Activated CD8-positive, alpha-beta memory T cell treated with anti-CD3 and anti-CD28 coated beads, Interleukin-2, amount 50 U/mL, for 24 hours (primary cell): ENCODE data around the gene PHYKPL.
"Not testable (repeated sequence)": the region's sequence is repeated elsewhere in the genome, so short reads cannot be mapped to it uniquely, and the experiment has no call there.

Source experiments
- DNase-seq: peaks from one replicate; pipeline ENCODE4 v3.0.0-alpha.2; 2020; ENCODE audit errors: extremely low read depth

The PHYKPL gene

DNA sequence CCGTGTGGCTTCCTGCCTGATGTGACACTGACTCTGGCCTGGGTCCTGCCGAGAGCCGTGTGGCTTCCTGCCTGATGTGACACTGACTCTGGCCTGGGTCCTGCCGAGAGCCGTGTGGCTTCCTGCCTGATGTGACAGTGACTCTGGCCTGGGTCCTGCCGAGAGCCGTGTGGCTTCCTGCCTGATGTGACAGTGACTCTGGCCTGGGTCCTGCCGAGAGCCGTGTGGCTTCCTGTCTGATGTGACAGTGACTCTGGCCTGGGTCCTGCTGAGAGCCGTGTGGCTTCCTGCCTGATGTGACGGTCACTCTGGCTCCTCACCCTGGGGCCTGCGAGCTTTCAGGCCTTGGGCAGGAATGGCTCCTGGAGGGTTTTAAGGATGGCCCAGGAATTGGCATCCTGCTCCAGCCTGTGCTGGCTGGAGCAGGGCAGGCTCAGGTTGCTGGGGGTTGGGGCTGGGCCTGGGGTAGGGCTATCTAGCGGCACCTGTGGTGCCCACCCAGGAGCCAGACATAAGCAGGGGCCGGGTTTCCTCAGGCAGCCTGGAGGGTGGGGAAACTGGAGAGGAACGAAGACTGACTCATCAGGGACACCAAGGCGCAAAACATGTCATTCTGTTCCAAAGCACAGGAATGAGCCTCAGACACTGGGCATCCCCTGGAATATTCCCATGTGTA, 7.2 kb upstream of the PHYKPL start:
- DNase-seq: not testable (repeated sequence)

DNA sequence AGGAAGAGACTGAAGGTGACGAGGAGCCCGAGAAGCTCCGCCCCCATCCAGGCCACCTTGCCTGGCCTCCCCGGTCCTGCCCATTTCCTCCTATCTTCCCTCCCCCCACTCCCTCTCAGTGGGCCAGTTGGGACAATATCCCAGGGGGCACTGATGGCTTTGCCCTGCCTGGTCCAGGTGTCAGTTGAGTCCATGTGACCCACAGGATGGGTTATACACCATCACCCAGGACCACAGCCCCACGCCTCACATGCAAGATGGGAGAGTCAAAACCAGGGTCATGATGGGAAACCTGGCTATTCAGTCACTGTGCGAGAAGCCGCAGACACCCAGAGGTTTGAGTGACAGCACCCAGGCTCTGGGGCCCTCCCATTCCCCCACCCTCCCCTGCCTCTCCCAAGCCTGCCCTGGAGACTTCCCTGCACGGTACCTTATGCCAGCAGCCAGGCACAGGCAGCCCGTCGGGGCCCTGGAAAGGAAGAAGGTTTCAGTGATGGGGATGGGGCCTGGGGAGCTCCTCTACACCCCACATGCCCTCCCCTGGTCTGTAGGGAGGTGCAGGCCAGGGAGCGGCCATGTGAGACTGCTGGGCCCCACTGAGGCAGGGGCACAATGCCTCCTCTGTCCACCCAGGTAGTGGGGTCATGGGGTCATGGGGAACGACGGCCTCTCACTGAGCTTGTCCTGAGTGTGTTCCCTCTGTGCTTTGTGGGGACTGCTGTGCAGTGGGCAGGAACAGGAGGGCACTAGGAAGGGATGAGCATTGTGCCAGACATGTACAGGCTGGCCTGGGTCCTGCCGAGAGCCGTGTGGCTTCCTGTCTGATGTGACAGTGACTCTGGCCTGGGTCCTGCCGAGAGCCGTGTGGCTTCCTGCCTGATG, 6.3 kb upstream of the PHYKPL start:
- DNase-seq: no peak

DNA sequence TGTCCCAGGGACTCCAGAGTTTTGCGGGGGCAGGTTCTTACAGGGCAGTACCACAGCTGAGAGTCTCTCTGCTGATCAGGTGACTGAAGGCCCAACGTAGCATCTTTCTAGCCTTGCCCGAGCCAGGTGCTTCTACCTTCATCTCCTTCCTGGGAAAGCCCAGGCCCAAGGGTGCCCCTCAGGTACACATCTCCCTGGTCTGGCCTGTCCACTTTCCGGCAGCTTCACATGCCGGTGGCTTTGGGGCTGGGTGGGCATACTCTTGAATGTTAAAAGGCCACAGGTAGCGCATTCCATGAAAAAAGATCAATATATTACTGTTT, 5.7 kb upstream of the PHYKPL start:
- no peak for DNase-seq

DNA sequence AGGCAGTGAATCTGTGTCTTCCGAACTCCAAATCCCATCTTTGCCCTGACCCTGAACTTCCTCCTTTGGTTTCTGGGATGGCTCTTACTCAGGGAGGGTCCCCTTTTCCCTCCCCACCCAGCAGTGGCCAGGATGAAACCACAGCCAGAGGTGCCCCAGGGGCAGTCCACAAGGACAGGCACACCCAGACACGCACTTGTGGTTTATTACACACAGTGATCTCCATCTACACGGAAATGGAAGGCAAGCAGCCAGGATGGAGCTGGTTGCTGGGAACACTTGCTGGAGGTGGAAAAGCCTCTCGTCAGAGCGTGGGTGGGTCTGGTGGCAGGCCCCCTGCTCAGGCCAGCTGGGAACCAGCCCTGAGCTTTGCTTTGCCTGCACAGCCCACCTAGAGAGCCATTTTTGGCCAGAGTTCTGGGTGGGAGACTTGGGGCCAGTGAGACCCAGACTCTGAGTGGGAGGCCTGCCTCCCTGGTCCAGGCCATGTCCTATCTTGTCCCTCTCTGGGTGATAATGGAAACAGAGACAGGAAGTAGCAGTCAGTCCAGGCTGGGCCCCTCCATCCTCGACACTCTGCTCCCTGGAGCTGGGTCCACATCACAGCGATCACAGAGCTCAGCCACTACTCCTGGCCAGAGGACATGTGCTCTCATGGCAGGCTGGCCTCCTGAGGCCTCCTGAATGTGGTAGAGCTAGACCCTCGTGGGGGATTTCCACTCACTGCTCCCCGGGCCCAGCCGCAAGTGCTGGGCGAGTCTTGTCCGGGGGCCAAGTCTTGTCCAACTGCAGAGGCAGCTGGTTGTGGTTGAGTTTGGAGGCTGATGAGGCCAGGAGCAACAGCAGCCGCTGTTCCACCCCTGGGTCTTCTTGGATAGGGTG, 5.1 kb upstream of the PHYKPL start:
- DNase-seq: no peak

DNA sequence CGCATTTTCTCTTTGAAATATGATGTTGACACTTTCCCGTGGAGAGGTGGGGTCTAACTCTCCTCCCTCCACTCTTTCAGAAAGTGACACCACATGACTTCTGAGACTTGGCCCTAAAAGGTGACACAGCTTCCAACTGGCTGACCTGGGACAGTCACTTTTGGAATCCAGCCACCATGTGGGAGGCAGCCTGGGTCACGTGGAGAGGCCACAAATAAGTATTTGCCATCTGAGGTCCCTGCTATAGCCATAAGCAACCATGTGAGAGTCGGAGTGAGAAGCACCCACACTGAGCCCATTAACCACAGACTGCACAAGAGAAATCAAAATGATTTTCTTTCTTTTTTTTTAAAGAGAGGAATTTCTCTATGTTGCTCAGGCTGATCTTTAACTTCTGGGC, 4.1 kb upstream of the PHYKPL start:
- DNase-seq: no peak

DNA sequence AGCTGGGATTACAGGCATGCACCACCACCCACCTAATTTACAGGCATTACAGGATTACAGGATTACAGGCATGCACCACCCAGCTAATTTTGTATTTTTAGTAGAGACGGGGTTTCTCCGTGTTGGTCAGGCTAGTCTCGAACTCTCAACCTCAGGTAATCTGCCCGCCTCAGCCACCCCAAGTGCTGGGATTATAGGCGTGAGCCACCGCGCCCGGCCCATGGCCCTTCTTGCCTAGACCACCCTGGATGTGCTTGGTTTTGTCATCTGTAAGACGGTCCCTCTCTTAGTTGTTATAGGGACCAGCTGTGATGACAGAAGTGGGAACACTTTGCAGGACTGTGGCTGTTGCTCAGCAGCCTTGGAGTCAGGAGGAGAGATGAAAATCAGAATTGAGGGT, 3.5 kb upstream of the PHYKPL start:
- no peak for DNase-seq

DNA sequence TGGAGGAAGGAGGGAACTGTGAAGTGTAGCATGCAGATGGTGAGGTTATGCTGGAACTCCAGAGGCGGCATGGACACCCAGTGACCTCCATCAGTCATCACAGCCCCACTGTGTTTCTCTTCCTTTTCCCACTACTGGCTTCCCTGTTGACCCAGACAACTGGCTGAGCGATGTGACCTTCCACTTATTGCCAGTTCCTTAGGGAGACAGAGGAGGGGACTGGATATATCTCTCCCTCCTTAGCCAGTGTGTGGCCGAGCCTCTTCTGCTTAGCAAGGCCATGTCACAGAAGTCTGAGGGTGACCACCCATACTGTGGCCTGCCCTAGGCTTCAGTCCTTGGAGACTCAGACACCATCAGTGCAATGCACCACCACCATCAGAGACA, 3.0 kb upstream of the PHYKPL start:
- DNase-seq: no peak

DNA sequence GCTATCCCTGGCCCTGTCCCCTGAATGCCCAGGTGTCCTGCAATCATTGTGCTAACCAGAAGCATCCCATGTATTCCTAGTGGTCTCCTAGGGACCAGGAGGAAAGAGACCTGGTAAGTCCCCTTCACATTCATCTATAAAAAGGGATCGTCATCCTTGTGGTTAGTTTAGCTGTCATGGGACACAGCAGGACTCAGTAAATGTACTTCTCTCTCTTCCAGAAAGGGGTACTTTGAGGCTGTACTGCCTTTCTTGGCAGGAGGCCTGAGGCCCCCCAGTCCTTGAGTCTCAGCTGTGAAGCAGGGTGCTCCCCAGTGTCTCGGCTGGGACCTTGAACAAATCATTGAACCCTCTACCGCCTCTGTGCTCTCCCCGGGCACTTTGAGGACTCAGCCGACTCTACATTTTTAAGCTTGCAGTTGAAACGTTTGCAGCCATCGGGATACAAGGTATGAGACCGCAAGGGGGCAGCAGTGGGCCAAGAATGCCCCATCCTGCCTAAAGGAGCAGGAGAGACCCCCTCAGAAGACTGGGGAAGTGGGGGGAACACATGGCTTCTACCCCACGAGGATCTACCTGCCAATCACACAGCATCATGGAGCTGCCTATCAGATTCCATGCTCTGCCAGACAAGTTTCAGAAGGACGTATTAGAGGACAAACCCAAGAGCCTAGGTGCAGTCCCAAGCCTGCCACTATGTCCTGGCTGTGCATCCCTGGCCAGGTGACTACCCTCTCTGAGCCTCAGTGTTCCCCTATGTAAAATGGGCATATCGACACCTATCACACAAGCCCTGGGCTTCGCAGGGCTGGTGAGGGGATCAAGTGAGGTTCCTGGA, 2.4 kb upstream of the PHYKPL start:
- DNase-seq: peak; percentile 56

DNA sequence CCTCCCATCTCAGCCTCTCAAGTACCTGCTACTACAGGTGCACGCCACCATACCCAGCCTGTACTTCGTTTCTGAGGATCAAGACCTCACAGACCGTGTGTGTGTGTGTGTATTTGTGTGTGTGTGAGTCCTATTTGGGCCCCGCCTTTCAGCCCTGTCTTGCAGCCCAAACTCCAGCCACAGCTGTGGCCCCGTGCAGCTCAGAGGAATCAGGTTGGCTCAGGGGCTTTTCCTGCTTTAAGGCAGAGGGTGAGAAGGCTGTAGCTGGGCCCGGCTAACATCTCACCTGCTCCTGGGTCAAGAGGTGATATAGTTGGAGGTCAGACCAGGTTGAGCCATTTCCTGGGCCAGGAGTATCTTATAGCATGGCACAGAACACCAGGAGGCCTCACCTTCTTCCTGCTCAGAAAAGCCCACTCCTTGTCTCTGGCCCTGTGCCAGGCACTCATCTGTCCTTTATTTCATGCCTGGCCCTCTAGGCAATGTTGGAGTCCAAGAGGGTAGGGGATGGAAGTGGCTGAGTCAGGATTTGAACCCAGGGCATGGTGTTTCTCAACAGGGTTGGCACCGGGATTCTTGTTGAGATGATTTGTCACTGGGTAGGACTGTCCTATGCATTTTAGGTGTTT, 1.6 kb upstream of the PHYKPL start:
- no peak for DNase-seq

DNA sequence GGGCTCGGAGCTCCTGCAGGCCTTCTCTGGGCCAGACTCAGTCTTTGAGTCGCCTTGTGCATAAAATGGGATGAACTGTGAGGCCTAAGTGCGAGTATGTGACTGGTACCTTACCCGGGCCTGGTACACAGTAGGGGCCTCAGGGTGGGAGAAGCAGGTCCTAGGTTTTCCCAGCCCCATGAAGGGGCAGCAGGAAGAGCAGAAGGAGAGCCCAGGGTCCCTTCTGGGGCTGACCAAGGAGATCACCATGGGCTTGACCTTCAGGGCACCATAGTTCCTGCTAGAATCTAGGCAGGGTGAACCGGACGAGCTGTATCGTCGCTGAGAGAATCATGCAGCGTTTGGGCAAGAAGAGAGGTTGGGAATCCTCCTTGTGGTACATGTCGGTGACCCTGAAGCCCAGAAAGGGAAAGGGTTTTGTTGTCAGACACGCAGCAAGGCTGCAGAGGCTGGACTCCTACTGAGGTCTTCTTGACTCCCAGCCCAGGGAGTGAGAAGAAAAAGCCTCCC, 373 bp upstream of the PHYKPL start:
- no peak for DNase-seq

DNA sequence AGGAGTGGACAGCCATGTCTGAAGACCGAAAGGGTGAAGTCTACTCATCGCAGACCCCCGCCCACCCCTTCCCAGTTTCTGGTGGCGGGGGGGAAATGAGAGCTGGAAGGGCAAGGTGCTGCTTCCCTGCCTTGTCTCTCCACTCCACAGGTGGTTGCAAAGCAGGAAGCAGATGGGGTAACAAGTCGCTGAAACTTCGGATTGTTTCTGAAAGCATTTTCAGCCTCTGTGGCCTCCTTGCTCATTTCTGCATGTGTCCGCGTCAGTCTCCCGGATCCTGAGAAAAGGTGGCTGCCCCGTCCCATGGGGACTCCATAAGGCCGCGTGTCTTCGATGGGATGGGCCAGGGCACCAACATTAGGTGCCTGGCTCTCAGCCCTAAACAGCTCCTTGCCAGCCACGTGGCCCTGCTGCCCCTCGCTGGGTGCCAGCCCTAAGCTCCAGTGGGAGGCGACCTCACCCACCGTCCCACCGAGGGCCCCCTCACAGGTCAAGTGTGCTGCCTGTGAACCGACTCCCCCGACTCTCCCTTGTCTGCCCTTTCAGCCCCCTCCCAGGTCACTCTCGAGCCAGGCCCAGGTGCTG, 971 bp downstream of the PHYKPL start:
- DNase-seq: no peak

DNA sequence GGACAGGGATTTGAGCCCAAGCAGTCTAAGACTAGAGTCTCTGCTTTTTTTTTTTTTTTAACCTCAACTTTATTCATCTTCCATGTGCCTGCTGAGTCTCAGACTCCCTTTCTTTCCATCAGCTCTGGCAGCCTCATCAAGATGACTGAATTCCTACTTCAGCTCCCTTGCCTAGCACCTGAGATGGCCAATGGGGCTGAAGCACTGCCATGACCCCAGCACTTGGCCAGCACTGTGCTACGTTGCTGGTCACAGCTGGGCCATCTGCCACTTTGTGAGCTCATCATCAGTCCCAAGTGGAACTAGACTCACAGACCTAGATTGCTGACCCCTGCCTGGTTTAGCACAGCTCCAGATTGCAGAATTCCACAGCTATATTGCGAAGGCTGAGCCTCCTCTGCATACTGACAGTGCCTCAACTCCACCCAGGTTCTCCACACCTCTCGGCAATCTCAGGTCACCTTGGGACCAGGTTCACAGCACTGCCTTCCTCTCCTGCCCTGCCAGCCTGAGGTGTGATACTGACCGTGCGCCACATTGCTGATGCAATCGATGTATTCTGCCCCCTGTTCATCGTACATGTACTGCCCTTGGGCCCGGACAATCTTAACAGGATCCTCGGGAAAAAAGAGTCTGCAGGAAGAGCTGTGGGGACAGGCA, 1.6 kb downstream of the PHYKPL start:
- no peak for DNase-seq

DNA sequence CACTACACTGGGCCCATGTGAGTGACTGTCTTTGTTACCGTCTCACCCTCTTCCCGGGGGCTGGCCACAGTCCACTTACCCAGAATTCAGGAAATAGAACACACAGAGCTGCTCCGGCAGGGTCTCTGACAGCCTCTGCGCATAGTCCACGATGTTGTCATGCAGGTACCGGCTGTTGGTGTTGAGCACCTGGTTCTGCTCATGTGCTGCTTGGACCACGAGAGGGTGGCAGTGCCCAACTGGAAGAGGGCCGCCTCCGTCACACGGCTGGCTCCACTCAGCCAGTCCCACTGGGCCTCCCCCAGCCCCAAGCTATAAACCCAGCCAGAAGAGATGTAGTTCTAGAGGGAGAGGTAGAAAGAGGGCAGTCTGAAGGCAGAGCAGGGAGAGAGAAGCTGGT, 2.7 kb downstream of the PHYKPL start:
- no peak for DNase-seq

DNA sequence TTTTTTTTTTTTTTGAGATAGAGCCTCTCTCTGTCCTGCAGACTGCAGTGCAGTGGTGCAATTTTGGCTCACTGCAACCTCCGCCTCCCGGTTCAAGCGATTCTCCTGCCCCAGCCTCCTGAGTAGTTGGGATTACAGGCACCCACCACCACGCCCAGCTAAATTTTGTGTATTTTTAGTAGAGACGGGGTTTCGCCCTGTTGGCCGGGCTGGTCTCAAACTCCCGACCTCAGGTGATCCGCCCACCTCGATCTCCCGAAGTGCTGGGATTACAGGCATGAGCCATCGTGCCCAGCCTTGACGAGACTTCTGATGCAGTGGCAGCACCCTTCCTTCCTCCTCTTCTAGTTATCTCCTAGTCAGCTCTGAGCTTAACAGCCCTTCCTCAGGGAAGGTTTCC, 3.5 kb downstream of the PHYKPL start:
- DNase-seq: not testable (repeated sequence)

DNA sequence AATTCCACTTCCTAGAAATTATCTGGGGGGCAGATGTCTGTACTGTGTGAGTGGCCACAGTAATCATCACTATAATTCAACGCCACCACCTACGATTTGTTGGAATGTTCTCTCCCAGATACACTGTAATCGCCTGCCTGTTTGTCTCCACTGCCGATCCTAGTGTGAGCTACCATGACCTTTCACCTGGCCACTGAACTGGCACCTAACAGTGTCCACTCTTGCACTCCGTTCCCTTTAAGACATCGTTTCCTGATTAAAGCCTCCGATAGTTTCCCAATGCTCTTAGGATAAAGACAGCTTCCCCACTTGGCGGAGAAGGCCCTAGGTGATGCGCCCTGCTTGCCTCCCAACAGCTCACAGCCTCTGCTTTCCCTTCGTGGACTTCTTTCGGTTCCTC, 4.0 kb downstream of the PHYKPL start:
- no peak for DNase-seq

DNA sequence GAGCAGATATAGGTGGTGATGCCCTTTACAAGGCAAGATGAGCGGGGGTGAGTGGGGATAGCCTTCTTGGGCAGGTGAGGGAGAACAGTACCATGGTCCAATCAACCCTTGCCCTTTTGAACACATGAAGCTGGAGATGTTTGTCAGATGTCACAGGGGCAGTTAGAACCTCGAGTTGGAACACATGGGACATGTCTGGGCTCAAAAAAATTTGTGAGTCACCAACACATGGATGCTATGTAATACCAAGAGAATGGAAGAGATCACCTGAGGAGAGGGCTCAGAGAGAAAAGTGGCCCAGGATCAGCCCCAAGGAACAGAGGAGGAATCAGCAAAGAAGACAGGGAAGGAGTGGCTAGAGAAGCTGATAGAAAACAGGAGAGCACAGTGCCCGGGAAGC, 4.7 kb downstream of the PHYKPL start:
- DNase-seq: no peak

DNA sequence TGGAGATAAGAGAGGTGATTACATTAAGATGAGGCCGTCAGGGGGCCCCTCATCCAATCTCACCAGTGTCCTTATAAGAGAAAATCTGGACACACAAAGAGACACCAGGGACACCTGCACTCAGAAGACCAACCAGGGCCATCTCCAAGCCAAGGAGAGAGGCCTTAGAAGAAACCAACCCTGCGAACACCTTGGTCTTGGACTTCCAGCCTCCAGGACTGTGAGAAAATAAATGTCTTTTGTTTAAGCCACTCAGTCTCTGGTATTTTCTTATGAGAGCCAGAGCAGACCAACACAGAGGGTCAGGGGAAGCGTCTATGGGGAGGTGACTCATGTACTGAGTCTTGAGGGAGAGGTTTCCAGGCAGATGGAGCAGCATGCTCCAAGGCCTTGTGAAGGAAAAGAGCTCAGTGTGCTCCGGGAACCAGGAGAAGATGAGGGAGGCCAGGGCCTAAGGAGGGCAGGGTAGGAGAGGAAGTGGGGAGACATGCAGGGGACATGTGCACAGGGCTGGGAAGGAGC, 5.4 kb downstream of the PHYKPL start:
- DNase-seq: no peak

DNA sequence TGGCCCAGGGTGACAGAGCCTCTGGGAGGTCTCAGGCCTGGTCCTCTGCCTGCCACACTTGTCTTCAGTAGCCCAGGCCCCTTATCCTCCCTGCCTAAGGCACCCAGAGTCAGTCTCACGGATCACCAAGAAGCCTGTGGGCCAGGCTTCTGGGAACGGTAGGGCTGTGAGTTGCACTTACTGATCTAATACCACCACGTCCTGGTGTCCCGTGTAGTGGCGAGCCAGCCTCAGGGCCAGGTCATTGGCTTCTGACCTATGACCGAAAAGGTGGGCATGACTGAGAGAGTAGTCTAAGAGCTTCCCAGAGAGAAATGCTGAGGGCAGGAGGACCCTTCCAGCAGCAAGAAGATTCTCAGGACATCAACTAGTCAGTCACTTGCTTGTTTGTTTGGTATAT, 7.4 kb downstream of the PHYKPL start:
- no peak for DNase-seq

DNA sequence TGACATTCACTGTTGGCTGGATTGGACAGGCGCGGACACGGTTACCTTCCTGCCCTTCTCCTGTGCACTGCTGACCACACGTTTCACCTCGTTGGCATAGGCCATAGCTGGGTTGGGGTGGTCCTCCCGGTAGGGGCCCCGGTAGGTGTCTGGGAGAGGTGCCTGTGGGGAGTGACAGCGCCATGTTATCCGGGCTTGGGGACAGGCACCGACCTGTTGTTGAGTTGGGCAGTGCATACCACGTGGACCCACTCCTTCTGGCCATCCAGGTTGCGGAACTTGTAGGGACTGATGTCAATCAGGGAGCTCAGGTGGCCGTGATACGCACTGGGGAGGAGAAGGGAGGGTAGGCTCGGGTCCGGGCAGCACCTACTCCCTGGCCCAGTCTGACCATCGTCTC, 8.2 kb downstream of the PHYKPL start:
- no peak for DNase-seq

DNA sequence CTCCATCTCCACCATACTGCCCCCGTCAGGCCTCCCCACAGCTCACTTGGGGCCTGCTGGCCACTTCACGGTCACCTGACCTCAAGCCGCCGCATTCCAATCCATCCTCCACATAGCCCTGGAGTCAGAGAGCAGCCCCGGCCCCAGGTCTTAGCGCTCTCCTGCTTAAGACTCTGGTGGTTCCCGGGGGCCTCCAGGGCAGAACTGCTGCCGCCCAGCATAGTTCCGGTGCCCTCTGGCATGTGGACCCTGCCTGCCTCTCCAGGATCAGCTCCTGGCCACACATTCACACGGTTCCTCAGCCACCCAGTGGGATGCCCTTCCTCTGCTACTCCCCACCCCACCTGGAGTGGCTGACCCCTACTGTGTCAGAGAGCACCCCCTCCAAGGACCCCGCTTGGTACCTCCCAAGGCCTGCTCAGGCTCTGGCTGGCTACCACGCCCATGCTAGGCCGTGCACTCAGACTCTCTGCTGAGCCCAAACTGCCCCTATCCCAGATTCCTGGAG, 8.7 kb downstream of the PHYKPL start:
- DNase-seq: no peak
